ENCODE results near the gene C2CD4B.

C2CD4B gene

DNA sequence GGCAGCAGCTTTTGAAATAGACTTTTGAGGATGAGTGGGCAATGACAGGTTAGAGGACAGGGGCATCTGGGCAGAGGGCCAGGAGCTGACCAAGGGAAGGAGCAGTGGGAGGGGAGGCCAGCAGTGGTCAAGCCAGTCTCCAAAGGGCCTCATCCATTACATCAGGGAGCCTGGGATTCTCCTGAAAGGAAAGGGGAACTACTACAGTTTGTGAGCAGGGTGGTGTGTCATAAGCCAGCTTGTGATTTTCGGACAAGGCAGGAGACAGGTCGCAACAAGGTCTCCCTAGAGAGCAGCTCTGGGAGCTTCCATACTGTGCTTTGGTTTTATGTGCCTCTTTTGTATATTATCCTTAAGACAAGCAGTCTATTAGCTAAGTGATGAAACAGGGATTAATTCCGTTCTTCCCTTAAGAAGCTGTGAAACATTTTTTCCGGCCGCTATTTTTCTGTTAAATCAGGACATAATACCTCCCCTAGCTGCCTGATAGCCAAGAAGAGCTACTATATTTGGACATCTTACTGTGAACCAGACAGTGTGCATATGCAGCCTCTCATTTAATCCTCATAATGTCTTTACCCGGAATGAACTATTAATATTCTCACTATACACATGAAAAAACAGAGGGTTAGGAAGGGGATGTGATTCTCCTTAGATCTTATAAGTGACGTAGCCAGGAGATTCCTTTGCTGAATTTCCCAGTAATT is 46.4 kb downstream of the C2CD4B start:
- DNase-seq = no peak

DNA sequence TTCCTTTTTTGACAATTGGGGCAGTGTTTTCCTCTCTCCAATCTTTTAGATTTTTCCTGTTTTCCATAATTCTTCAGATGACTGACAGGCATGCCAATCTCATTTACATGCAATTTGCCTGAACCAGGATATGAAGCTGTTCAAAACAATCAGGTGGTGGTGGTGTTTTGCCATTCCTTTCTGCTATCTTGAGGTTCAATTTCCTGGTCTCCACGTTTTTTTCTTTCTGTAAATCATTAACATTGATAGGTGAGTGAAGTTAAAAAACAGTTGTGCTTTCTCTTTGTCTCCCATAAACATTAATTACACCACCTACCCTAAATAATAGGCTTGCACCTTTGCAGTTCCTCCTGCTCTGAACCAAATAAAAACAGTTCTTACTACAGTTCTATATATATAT is 49.2 kb downstream of the C2CD4B start:
- DNase-seq = no peak

All from CD4-positive, alpha-beta T cell treated with Interleukin-17A for 4 hours (primary cell).